ENCODE data around the gene TYK2. TPM values are rescaled to one million over a fixed set of nuclear protein-coding genes. Genes with fewer than 3 reads are reported as not detected.

Gene TYK2
- polyA plus RNA-seq, 1 donor (not counting 4 experiments of a cell fraction or from before 2014, with no cell fraction given): 32.6 TPM

DNA sequence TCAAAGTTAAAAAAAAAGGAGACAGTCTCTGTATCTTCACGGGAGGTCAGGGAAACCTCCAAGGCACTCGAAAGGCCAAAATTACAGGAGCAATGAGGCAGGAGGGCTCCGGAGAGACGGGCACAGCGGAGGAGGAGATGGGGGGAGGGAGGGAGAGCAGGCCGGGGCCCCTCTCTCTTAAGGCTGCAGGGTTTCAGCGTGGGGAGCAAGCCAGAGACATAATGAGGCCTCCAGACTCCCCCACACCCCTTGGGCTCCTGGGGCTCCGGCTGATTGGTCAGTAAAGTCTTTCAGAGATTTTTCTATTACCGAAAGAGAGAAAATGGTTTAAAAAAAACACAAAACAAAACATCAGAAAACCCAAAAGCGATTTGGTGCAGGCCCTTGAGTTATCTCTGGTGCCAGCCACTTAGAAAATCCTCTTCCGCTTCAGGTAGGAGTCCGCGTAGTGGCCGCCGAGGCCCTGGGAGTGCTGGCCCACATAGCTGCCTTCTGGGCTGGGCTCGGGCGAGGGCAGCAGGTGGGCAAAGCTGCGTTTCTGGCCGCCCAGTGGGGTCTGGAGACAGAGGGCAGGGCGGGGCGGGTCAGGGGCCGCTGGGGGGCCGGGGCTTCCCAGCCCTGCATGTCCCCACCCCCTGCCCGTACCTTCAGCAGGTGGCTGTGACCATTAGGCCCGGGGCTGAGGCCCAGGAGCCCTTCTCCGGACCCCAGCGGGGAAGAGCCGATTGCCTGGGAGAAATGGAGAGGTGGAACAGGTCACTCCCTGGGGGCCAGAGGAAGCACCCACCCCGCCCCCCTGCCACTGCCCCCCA is 63.1 kb downstream of the TYK2 start:
- Histone ChIP-seq H3K79me2 (ENCODE audit: control insufficient read depth, insufficient read depth, low read length) (peaks cover 2% of the 10 kb centered on the region), H4K20me1 (ENCODE audit: control insufficient read depth, extremely low read depth, insufficient read depth, low read length) (no peaks in the 10 kb centered on the region), H3K27ac (ENCODE audit: control insufficient read depth, insufficient read depth, low read length) (no peak overlapping the region), H3K4me2 (ENCODE audit: control insufficient read depth, extremely low read depth, insufficient read depth, low read depth, low read length) (no peak overlapping the region), H3K9me1 (ENCODE audit: control insufficient read depth, extremely low read depth, insufficient read depth, low read length) (no peaks in the 10 kb centered on the region), H3K4me3 (ENCODE audit: control insufficient read depth in 2 of 3, extremely low read depth in 1 of 3, insufficient read depth in 2 of 3, low read depth in 1 of 3, low read length in 3 of 3) (no peak overlapping the region), H3K36me3 (ENCODE audit: control insufficient read depth in 2 of 2, extremely low read depth in 1 of 2, insufficient read depth in 2 of 2, low read length in 2 of 2) (peaks cover 14 to 20% of the 10 kb centered on the region in 2 experiments), H3K27me3 (ENCODE audit: control insufficient read depth, extremely low read depth, insufficient read depth, low read length) (no peaks in the 10 kb centered on the region), H2AFZ (ENCODE audit: control insufficient read depth, low read length) (no peak overlapping the region), H3K9me3 (ENCODE audit: control insufficient read depth, low read depth, low read length) (no peaks in the 10 kb centered on the region), H3K9ac (ENCODE audit: control insufficient read depth, extremely low read depth, insufficient read depth, low read length) (no peak overlapping the region), H3K4me1 (ENCODE audit: control insufficient read depth, extremely low read depth, insufficient read depth, low read length) (peaks cover 9% of the 10 kb centered on the region)
- dilution Hi-C loops (cut with MboI; ENCODE audit: extremely low pct_ligation_motif_present, low sequenced_read_pairs): no loop called here
- DNase-seq (ENCODE audit: low read depth, low spot score) (no peak), FAIRE-seq (no peak)
- no peak for TF ChIP-seq EZH2 (IDR thresholded peaks at IDR 0.05; ENCODE audit: low read length)
- no peak for TF ChIP-seq CTCF (optimal IDR thresholded peaks at IDR 0.05 in 1 of 3, IDR thresholded peaks at IDR 0.05 in 1 of 3, conservative IDR thresholded peaks at IDR 0.05 in 1 of 3; ENCODE audit: extremely low read depth in 1 of 3, insufficient read depth in 2 of 3, low read length in 3 of 3)

DNA sequence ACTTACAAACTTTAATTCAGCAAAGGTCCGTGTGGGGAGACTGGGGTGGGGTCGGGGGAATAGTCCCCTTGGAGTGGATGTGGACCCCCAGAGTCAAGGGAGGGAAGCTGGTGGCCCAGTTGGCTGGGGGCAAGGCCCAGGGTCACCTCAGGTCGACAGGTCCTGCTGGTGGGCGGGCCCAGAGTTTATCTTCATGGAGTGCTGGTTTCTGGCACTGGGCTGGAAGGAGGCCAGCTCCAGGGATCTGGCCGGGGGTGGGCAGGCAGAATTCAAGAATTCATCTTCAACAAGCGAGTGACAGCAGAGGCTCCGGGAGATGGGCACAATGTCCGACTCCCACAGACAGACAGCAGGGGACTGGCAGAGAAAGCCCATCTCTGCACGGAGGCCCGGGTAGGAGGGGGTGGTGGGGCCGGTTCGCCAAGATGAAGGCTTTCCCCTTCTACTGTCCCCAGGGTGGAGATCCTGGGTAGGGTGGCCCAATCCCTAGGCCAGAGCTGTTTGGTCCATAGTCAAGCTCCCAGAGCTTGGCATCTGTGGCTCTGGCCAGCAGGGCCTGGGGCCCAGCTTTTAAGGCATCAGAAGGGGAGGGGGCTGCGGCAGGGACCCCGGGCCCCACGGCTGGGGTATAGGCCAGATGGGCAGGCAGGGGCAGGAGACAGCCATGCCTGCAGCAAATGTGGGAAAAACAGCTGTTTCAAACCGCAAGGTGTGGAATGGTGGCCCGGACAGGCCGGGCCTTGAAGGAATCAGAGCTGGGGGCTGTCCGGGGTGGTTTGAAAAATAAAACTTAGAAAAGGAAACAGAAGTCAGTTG is 63.9 kb downstream of the TYK2 start:
- dilution Hi-C loops (cut with MboI; ENCODE audit: extremely low pct_ligation_motif_present, low sequenced_read_pairs): no loop called here
- Histone ChIP-seq H3K9me3 (ENCODE audit: control insufficient read depth, low read depth, low read length) (no peaks in the 10 kb centered on the region), H3K27ac (ENCODE audit: control insufficient read depth, insufficient read depth, low read length) (peak overlapping the region; percentile 53), H3K4me2 (ENCODE audit: control insufficient read depth, extremely low read depth, insufficient read depth, low read depth, low read length) (peak overlapping the region; percentile 77), H3K4me1 (ENCODE audit: control insufficient read depth, extremely low read depth, insufficient read depth, low read length) (peaks cover 9% of the 10 kb centered on the region), H2AFZ (ENCODE audit: control insufficient read depth, low read length) (peak overlapping the region; percentile 99), H3K9ac (ENCODE audit: control insufficient read depth, extremely low read depth, insufficient read depth, low read length) (peak overlapping the region; percentile 80), H3K4me3 (ENCODE audit: control insufficient read depth in 2 of 3, extremely low read depth in 1 of 3, insufficient read depth in 2 of 3, low read depth in 1 of 3, low read length in 3 of 3) (peak overlapping the region in 2 of 3 experiments; percentile 91 to 93), H3K27me3 (ENCODE audit: control insufficient read depth, extremely low read depth, insufficient read depth, low read length) (no peaks in the 10 kb centered on the region), H3K9me1 (ENCODE audit: control insufficient read depth, extremely low read depth, insufficient read depth, low read length) (no peaks in the 10 kb centered on the region), H4K20me1 (ENCODE audit: control insufficient read depth, extremely low read depth, insufficient read depth, low read length) (no peaks in the 10 kb centered on the region), H3K36me3 (ENCODE audit: control insufficient read depth in 2 of 2, extremely low read depth in 1 of 2, insufficient read depth in 2 of 2, low read length in 2 of 2) (peaks cover 14% of the 10 kb centered on the region in 2 experiments), H3K79me2 (ENCODE audit: control insufficient read depth, insufficient read depth, low read length) (peaks cover 2% of the 10 kb centered on the region)
- TF ChIP-seq CTCF (optimal IDR thresholded peaks at IDR 0.05 in 1 of 3, IDR thresholded peaks at IDR 0.05 in 1 of 3, conservative IDR thresholded peaks at IDR 0.05 in 1 of 3; ENCODE audit: extremely low read depth in 1 of 3, insufficient read depth in 2 of 3, low read length in 3 of 3) (no peak), EZH2 (IDR thresholded peaks at IDR 0.05; ENCODE audit: low read length) (no peak)
- no peak for DNase-seq (ENCODE audit: low read depth, low spot score)
- FAIRE-seq: no peak

Data from keratinocyte (primary cell).